Inferior parietal cortex (tissue), 1 donor: ENCODE measurements around the gene PRCP.

Experiments used
- DNase-seq: peaks from one replicate; pipeline ENCODE4 v3.0.0-alpha.2; 2016; ENCODE audit errors: extremely low spot score

The PRCP gene

GRCh38 chr11:82907371-82907770 is 7.1 kb upstream of the PRCP start:
- no peak for DNase-seq

- DNase-seq: no peak
These were observed 6.7 kb upstream of the PRCP start for GRCh38 chr11:82906931-82907330.

GRCh38 chr11:82906236-82906635 is 6.0 kb upstream of the PRCP start:
- DNase-seq: peak; percentile 68

- DNase-seq: no peak
These were observed 3.8 kb upstream of the PRCP start for GRCh38 chr11:82903843-82904586.

GRCh38 chr11:82902880-82903279 is 2.6 kb upstream of the PRCP start:
- DNase-seq: no peak

GRCh38 chr11:82901922-82902485 is 1.8 kb upstream of the PRCP start:
- DNase-seq: no peak

GRCh38 chr11:82901165-82901921 is 1.1 kb upstream of the PRCP start, which contains the start of gene DDIAS:
Gene DDIAS (plus strand): TSS chr11:82901736. CDS start chr11:82914739, 13,003 bp downstream.
- DNase-seq: peak; percentile 99

- no peak for DNase-seq
These were observed 313 bp downstream of the PRCP start for GRCh38 chr11:82899957-82900276.

GRCh38 chr11:82899186-82899820 is 927 bp downstream of the PRCP start:
- no peak for DNase-seq

- DNase-seq: no peak
These were observed 2.0 kb downstream of the PRCP start for GRCh38 chr11:82898241-82898640.

GRCh38 chr11:82896183-82896582 is 4.0 kb downstream of the PRCP start:
- no peak for DNase-seq

GRCh38 chr11:82895437-82896091 is 4.7 kb downstream of the PRCP start:
- DNase-seq: no peak

- DNase-seq: no peak
These were observed 7.5 kb downstream of the PRCP start for GRCh38 chr11:82892611-82893169.

GRCh38 chr11:82890936-82891335 is 9.3 kb downstream of the PRCP start:
- no peak for DNase-seq

GRCh38 chr11:82890002-82890341 is 10.3 kb downstream of the PRCP start:
- no peak for DNase-seq

- no peak for DNase-seq
These were observed 10.9 kb downstream of the PRCP start for GRCh38 chr11:82889133-82890001.

GRCh38 chr11:82883853-82884252 is 16.4 kb downstream of the PRCP start:
- no peak for DNase-seq

- DNase-seq: no peak
These were observed 25.3 kb downstream of the PRCP start for GRCh38 chr11:82874646-82875523.

GRCh38 chr11:82873919-82874333 is 26.3 kb downstream of the PRCP start:
- DNase-seq: no peak
